ENCODE results near the gene PRAMEF20.
"Not testable (repeated sequence)": the region's sequence is repeated elsewhere in the genome, so short reads cannot be mapped to it uniquely, and the experiment has no call there.

DNA sequence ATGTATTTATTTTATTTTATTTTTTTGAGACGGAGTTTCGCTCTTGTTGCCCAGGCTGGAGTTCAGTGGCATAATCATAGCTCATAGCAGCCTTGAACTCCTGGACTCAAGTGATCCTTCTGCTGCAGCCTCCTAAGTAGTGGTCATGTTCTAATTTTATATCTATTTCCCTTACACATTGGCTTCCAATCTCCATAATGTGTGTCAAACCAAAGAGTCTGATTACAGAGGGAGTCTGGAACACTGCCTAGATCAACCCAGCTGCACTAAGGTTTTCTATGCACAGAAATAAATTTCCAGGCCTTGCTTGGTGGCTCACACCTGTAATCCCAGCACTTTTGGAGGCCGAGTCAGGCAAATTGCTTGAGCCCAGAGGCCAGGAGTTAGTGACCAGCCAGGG, 31.3 kb upstream of the PRAMEF20 start:
- TF ChIP-seq, protein P1, sequence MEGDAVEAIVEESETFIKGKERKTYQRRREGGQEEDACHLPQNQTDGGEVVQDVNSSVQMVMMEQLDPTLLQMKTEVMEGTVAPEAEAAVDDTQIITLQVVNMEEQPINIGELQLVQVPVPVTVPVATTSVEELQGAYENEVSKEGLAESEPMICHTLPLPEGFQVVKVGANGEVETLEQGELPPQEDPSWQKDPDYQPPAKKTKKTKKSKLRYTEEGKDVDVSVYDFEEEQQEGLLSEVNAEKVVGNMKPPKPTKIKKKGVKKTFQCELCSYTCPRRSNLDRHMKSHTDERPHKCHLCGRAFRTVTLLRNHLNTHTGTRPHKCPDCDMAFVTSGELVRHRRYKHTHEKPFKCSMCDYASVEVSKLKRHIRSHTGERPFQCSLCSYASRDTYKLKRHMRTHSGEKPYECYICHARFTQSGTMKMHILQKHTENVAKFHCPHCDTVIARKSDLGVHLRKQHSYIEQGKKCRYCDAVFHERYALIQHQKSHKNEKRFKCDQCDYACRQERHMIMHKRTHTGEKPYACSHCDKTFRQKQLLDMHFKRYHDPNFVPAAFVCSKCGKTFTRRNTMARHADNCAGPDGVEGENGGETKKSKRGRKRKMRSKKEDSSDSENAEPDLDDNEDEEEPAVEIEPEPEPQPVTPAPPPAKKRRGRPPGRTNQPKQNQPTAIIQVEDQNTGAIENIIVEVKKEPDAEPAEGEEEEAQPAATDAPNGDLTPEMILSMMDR (IDR thresholded peaks at IDR 0.05 in 8 of 11, conservative IDR thresholded peaks at IDR 0.05 in 3 of 11): not testable (repeated sequence)
- TF ChIP-seq POLR2A, POLR2AphosphoS5 (IDR thresholded peaks at IDR 0.05): not testable (repeated sequence)

Measured in spleen (tissue), 7 donors.